Muscle layer of duodenum (tissue), 2 donors: ENCODE results near the gene BCL6B.

Experiments used
- H3K27ac ChIP-seq: one replicate; pipeline ENCODE4 v1.7.0; 2013; ENCODE audit warnings: mild to moderate bottlenecking, low read length
- H3K27me3 ChIP-seq: one replicate; pipeline ENCODE4 v1.7.0; 2013; ENCODE audit warnings: low read depth, mild to moderate bottlenecking, control low read depth, low read length
- H3K36me3 ChIP-seq, 2 donors: one replicate each; pipeline ENCODE4 v1.7.0; 2013; ENCODE audit warnings: low read length in 2 of 2, control low read depth in 1 of 2, mild to moderate bottlenecking in 1 of 2; ENCODE audit not compliant: insufficient read depth in 2 of 2, control insufficient read depth in 1 of 2
- H3K4me1 ChIP-seq, 2 donors: one replicate each; pipeline ENCODE4 v1.7.0; 2013; ENCODE audit warnings: low read length in 2 of 2, mild to moderate bottlenecking in 2 of 2, control low read depth in 1 of 2, moderate library complexity in 1 of 2; ENCODE audit not compliant: insufficient read depth in 2 of 2, control insufficient read depth in 1 of 2
- H3K4me3 ChIP-seq, 2 donors: one replicate each; pipeline ENCODE4 v1.7.0; 2013; ENCODE audit warnings: low read length in 2 of 2, low read depth in 1 of 2, mild to moderate bottlenecking in 1 of 2
- H3K9me3 ChIP-seq, 2 donors: one replicate each; pipeline ENCODE4 v1.7.0; 2013; ENCODE audit warnings: low read length in 2 of 2, control low read depth in 1 of 2, mild to moderate bottlenecking in 1 of 2; ENCODE audit not compliant: control insufficient read depth in 1 of 2
- donor health status: healthy.

The BCL6B gene

DNA sequence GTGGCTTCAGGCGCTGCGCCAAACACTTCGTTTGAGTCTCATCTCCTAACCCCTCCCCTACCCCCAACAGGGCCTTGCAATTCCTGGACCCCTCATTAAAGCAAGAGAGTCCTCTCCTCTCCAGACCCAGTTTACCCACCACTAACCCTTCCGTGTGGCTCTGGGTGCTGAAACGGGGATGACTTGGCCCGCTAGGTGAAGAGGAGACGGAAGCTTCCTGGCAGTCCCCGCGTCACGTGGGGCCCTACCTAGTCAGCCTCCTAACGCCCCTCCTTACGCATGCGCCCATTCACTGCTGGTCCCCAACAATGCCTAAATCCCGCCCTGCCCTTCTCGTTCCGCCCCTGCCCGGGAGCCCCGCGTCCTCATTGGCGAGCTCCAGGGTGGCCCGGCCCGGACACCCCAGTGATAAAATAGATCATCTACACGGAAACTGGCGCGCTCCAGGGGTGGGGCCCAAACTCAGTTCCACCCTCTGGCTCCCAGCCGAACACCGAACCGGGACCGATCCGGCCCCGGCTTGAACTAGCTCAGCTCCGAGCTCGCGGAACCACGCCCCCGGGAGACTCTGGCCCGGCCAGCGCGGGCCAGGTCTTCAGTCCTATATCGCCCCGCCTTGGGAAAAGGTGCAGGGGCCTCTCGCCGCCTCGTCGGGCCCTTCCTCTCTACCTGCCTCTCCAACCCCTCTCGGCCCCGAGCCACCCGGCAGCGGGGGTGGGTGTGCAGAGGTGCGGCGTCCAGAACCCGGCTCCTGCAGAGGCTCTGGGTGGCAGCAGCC is 12.9 kb downstream of the BCL6B start, which contains the start of gene SLC16A13:
SLC16A13 (plus strand) TSS at position 425 of the 778 bp plus-strand sequence. CDS start 368 bp downstream, outside the sequence.
- H3K36me3 ChIP-seq: no peaks in the 10 kb centered on the region
- no peaks in the 10 kb centered on the region for H3K27me3 ChIP-seq
- peak within 1 kb of the TSS; percentile 76 to 84 for H3K4me3 ChIP-seq
- H3K27ac ChIP-seq: peak within 1 kb of the TSS; percentile 94
- H3K9me3 ChIP-seq: no peaks in the 10 kb centered on the region
- H3K4me1 ChIP-seq: peaks cover 4 to 9% of the 10 kb centered on the region in 2 donors

DNA sequence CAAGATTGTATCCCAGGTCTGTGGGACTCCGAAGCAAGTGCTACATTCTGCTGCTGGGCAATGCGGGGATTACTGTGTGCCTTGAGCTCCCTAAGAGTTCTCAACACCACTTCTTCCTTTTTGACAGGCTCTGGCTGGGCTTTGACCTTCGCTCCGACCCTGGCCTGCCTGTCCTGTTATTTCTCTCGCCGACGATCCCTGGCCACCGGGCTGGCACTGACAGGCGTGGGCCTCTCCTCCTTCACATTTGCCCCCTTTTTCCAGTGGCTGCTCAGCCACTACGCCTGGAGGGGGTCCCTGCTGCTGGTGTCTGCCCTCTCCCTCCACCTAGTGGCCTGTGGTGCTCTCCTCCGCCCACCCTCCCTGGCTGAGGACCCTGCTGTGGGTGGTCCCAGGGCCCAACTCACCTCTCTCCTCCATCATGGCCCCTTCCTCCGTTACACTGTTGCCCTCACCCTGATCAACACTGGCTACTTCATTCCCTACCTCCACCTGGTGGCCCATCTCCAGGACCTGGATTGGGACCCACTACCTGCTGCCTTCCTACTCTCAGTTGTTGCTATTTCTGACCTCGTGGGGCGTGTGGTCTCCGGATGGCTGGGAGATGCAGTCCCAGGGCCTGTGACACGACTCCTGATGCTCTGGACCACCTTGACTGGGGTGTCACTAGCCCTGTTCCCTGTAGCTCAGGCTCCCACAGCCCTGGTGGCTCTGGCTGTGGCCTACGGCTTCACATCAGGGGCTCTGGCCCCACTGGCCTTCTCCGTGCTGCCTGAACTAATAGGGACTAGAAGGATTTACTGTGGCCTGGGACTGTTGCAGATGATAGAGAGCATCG is 15.4 kb downstream of the BCL6B start:
- Histone ChIP-seq H3K36me3 (no peaks in the 10 kb centered on the region), H3K9me3 (no peaks in the 10 kb centered on the region), H3K4me3 (no peak overlapping the region), H3K27ac (no peak overlapping the region), H3K27me3 (no peaks in the 10 kb centered on the region), H3K4me1 (peaks cover 4 to 19% of the 10 kb centered on the region in 2 donors)

DNA sequence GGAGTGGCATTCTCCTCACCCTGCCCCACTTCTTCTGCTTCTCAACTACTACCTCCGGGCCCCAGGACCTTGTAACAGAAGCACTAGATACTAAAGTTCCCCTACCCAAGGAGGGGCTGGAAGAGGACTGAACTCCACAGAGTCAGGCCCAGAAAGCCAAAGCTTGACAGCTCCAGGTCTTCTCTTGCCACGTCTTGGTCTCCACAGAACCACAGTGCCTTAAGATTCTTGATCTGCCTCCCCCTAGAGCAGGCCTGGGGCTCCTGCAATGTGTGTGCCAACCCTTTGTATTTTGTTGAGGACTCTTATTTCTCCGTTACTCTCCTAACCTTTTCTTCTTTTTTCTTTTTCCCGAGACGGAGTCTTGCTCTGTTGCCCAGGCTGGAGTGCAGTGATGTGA is 17.0 kb downstream of the BCL6B start:
- Histone ChIP-seq H3K27ac (no peak overlapping the region), H3K4me3 (no peak overlapping the region), H3K27me3 (no peaks in the 10 kb centered on the region), H3K36me3 (no peaks in the 10 kb centered on the region), H3K4me1 (peaks cover 3 to 28% of the 10 kb centered on the region in 2 donors), H3K9me3 (no peaks in the 10 kb centered on the region)

DNA sequence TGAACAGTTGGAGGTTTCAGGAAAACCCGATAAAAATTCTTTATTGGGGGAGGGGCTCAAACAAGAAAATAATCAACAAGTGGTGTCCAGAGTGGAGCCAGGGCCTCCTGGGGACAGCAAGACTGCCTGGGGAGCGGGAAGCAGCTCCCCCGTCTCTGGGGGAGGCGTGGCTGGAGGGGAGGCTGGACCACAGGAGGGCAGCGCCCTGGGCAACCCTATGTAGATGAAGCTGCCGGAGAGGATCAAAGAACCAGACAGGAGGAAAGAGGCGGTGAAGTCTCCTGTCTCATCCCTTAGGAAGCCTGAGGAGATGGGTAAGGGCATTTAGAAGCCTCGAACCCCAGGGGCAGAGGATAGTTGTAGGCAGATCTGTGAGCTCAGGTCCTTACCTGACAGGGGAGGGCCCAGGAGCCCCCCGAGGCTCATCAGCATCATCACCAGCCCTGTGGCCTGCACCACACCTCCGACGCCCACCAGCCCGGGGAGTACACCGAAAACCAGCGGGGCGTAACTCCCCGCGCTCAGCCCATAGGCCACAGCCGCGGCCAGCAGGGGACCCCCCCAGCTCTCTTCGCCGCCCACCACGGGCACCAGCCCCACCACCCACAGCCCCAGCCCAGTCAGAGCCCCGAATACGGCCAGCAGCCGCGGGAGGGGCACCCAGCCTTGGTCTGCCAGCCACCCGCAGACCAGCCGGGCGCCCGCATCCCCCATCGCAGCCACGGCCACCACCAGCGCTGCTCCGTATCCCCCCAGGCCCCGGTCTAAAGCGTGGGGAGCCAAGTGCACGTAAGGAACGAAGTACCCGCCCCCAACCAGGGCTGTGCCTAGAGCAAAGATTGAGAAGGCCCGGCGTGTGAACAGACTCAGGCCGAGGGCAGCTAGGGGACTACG is 19.0 kb downstream of the BCL6B start:
- Histone ChIP-seq H3K27me3 (no peaks in the 10 kb centered on the region), H3K4me3 (no peak overlapping the region), H3K9me3 (no peaks in the 10 kb centered on the region), H3K36me3 (no peaks in the 10 kb centered on the region), H3K27ac (no peak overlapping the region), H3K4me1 (peaks cover 8 to 23% of the 10 kb centered on the region in 2 donors)

DNA sequence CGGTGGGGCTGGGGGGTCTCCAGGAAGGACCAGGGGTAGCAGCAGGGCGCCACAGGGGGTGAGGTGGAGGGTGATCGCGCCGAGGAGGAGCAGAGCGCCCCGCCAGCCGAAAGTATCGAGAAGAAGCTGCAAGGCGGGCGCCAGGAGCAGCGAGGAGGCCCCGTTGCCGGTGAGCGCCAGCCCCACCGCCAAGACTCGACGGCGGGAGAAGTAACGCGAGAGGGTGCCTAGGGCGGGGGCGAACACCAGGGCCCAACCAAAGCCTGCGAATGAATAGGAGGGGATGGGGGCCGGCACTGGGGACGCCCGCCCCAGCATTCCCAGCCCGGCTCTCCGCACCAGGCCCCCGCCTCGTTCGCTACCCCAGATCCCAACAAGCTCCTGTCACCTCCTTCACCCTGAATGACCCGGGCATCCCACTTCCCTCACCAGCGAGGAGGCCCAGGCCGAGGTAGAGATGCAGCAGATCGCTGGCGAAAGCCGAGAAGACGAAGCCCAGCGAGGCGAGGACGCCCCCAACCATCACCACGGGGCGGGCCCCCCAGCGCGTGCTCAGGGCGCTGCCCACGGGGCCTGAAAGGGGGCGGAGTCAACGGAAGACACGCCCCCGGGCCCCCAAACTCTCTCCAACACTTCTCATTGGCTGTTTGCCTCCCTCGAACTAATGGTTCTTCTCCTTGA is 19.8 kb downstream of the BCL6B start:
- H3K9me3 ChIP-seq: no peaks in the 10 kb centered on the region
- peaks cover 8 to 23% of the 10 kb centered on the region in 2 donors for H3K4me1 ChIP-seq
- no peak overlapping the region for H3K27ac ChIP-seq
- H3K36me3 ChIP-seq: no peaks in the 10 kb centered on the region
- H3K4me3 ChIP-seq: peak overlapping the region; percentile 39 to 57
- H3K27me3 ChIP-seq: no peaks in the 10 kb centered on the region

DNA sequence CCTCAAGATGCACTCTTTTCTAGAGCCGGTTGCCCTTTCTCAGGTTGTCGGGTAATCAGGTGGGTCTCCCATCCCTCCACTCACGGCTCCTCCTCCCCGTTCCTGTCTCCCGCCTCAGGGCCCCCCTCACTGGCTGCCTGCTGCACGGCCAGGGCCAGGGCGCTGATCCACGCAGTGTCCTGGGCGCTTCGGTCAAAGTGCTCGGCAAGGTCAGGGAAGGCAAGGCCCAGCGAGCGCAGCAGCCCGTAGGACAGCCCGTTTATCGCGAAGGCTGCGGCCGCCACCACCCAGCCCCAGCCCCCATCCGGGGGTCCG is 20.3 kb downstream of the BCL6B start:
- no peak overlapping the region for H3K27ac ChIP-seq
- peak overlapping the region; percentile 39 to 57 for H3K4me3 ChIP-seq
- H3K9me3 ChIP-seq: no peaks in the 10 kb centered on the region
- H3K27me3 ChIP-seq: no peaks in the 10 kb centered on the region
- peaks cover 8 to 23% of the 10 kb centered on the region in 2 donors for H3K4me1 ChIP-seq
- H3K36me3 ChIP-seq: no peaks in the 10 kb centered on the region

DNA sequence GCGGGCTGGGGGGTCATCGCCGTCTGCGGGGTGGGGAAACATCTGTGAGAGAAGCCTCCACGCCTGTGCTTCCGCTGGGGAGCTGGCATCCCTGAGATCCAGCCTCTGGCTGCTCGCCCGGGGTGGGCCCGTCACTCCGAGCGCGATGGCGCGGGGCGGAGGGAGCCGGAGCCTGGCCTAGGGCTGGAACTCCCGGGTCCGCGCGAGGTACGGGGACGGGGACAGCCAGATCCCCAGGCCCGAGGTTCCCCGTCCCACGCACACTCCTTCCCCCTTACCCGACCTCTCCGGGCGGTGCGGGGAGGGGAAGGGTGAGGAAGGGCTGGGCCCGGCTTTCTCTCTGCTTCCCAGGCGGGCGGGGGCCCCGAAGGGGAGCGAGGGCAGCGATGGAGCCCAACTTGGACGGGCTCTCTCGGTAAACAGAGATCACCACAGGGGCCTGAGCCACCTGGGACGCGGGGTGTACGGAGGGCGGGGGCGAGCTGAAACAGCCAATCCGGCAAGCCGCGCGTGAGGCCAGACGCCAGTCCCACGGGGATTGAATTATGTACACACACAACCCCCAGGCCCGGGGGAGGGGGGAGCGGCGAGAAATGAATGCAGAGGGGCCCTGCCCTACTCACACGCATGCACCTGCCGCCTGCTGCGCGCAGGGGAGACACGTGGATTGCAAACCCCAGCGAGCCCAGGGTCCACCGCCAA is 20.8 kb downstream of the BCL6B start, which contains the start of gene SLC16A11:
SLC16A11 (minus strand) TSS at position 596 of the 702 bp plus-strand sequence; CDS start at position 17, 579 bp downstream.
- Histone ChIP-seq H3K4me1 (peaks cover 8 to 23% of the 10 kb centered on the region in 2 donors), H3K27me3 (no peaks in the 10 kb centered on the region), H3K4me3 (peak within 1 kb of the TSS; percentile 39 to 57), H3K27ac (no peak within 1 kb of the TSS), H3K9me3 (no peaks in the 10 kb centered on the region), H3K36me3 (no peaks in the 10 kb centered on the region)

DNA sequence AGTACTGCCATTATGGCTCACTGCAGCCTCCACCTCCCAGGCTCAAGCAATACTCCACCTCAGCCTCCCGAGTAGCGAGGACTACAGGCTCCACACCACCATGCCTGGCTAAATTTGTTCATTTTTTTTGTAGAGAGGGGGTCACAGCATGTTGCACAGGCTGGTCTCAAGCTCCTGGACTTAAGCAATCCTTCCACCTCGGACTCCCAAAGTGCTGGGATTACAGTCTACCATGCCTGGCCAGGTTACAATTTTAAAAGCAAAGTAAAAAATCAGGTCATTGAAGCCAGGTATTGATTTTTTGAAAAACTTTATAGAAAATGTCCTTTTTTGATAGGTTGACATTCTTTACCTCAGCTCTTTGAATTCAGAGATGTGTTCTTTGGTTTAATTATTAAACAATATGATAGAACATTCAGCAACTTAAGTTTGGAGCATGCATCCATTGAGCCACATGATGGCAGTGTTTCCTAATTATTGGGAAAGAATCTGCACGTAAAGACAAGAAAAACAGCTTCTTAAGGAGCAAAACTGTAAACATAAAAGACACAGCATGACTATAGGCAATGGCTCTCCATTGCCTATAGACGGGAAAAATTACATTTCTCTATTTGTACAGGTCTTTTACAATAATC is 22.8 kb downstream of the BCL6B start:
- H3K27me3 ChIP-seq: no peaks in the 10 kb centered on the region
- H3K4me1 ChIP-seq: peaks cover 8 to 23% of the 10 kb centered on the region in 2 donors

DNA sequence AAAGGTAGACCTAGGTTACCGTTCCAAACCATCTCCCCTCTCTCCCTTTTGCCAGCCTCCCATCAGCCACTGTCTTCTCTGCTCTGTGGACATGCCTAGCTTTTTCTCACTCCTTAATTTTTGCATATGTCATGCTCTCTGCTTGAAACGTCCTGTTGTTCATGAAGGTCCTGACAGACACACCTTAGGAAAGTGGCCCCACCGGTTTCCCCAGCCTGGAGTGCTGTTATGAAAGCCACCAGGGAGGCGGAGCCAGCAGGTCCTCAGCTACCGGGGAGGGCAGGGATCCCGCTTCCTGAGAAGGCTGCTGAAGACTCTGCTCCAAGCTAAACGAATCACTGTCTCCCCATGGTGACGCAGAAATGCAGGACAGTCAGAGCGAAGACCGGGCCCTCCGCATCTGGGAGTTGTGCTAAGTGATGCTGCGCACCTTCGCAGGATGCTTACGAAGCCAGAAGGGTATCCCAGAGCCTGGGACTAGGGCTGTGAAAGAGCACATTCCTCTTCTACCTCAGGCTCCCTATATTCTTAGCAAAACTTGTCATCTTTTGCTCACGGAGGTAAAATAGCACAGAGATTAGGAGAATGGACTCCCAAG is 23.4 kb downstream of the BCL6B start:
- no peaks in the 10 kb centered on the region for H3K9me3 ChIP-seq
- H3K4me1 ChIP-seq: peaks cover 8 to 23% of the 10 kb centered on the region in 2 donors
- H3K27ac ChIP-seq: peak overlapping the region; percentile 40
- H3K27me3 ChIP-seq: no peaks in the 10 kb centered on the region
- H3K36me3 ChIP-seq: no peaks in the 10 kb centered on the region
- H3K4me3 ChIP-seq: peak overlapping the region; percentile 10 to 30

More for the DNA sequence above, 22.8 kb downstream of the BCL6B start:
- Histone ChIP-seq H3K36me3 (no peaks in the 10 kb centered on the region), H3K27ac (peak overlapping the region; percentile 40), H3K9me3 (no peaks in the 10 kb centered on the region), H3K4me3 (peak overlapping the region in 1 of 2 donors; percentile 30)
